ENCODE data around the gene NPTX2. TPM values are rescaled to one million over a fixed set of nuclear protein-coding genes. Genes with fewer than 3 reads are reported as not detected.

NPTX2 gene
- total RNA-seq, 1 experiment from 2014 or later = not detected

DNA sequence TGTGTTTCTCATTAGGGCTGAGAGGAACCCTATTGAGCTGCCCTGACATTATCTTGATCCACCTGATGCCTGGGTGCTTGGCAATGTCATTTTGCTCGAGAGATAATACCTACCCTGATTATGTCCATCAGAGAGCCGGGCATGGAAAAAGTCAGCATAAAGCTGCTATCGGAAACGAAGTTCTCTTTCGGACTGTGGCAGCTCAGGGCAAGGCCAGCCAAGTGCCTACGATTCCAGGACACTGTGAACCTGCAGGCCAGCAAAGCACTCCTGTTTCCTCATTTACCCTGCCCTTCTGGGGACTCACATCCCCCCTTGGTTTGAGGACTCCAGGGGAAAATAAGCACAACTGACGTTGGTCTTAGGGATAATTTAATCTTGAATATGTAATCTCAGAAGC, 25.2 kb upstream of the NPTX2 start:
- TF ChIP-seq, protein P1, sequence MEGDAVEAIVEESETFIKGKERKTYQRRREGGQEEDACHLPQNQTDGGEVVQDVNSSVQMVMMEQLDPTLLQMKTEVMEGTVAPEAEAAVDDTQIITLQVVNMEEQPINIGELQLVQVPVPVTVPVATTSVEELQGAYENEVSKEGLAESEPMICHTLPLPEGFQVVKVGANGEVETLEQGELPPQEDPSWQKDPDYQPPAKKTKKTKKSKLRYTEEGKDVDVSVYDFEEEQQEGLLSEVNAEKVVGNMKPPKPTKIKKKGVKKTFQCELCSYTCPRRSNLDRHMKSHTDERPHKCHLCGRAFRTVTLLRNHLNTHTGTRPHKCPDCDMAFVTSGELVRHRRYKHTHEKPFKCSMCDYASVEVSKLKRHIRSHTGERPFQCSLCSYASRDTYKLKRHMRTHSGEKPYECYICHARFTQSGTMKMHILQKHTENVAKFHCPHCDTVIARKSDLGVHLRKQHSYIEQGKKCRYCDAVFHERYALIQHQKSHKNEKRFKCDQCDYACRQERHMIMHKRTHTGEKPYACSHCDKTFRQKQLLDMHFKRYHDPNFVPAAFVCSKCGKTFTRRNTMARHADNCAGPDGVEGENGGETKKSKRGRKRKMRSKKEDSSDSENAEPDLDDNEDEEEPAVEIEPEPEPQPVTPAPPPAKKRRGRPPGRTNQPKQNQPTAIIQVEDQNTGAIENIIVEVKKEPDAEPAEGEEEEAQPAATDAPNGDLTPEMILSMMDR (conservative IDR thresholded peaks at IDR 0.05) = no peak
- no peak for TF ChIP-seq EZH2 (IDR thresholded peaks at IDR 0.05; ENCODE audit: low read depth)
- ChIA-PET POLR2A (ENCODE audit: unreplicated experiment) (no interaction called here), CTCF (no interaction called here)
- Histone ChIP-seq H4K20me1 (ENCODE audit: insufficient read depth) (no peaks in the 10 kb centered on the region), H2AFZ (no peak overlapping the region), H3K4me1 (replicated peaks; ENCODE audit: insufficient read depth) (no peaks in the 10 kb centered on the region), H3K27ac (no peak overlapping the region), H3K4me2 (no peak overlapping the region), H3K27me3 (ENCODE audit: insufficient read depth, low read depth) (peaks cover 66% of the 10 kb centered on the region), H3K9me3 (ENCODE audit: insufficient read depth, low read depth) (no peaks in the 10 kb centered on the region), H3F3A (ENCODE audit: insufficient read depth, low read depth) (no peaks in the 10 kb centered on the region), H3K9me2 (ENCODE audit: insufficient read depth) (no peaks in the 10 kb centered on the region), H3K36me3 (ENCODE audit: low read depth) (no peaks in the 10 kb centered on the region), H3K79me2 (ENCODE audit: low read depth) (no peaks in the 10 kb centered on the region), H3K4me3 (no peak overlapping the region)
- DNase-seq = no peak
- no TSS peak for BruUV-seq (replicated peaks)
- intact Hi-C loops (cut with micrococcal nuclease; ENCODE audit: unreplicated experiment) = no loop called here

GRCh38 chr7:98594348-98594747, 22.7 kb upstream of the NPTX2 start:
- H3K27ac ChIP-seq = no peak overlapping the region
- H3K9me2 ChIP-seq (ENCODE audit: insufficient read depth) = no peaks in the 10 kb centered on the region
- BruUV-seq (replicated peaks) = no TSS peak
- H2AFZ ChIP-seq = no peak overlapping the region
- TF ChIP-seq EZH2 (IDR thresholded peaks at IDR 0.05; ENCODE audit: low read depth) = no peak
- TF ChIP-seq, protein P1 (conservative IDR thresholded peaks at IDR 0.05) = no peak
- H4K20me1 ChIP-seq (ENCODE audit: insufficient read depth) = no peaks in the 10 kb centered on the region
- H3K79me2 ChIP-seq (ENCODE audit: low read depth) = no peaks in the 10 kb centered on the region
- H3F3A ChIP-seq (ENCODE audit: insufficient read depth, low read depth) = no peaks in the 10 kb centered on the region
- H3K27me3 ChIP-seq (ENCODE audit: insufficient read depth, low read depth) = peaks cover 82% of the 10 kb centered on the region
- H3K9me3 ChIP-seq (ENCODE audit: insufficient read depth, low read depth) = no peaks in the 10 kb centered on the region
- no peak overlapping the region for H3K4me3 ChIP-seq
- no peaks in the 10 kb centered on the region for H3K36me3 ChIP-seq (ENCODE audit: low read depth)
- ChIA-PET POLR2A (ENCODE audit: unreplicated experiment) (no interaction called here), CTCF (no interaction called here)
- no peak overlapping the region for H3K4me2 ChIP-seq
- DNase-seq = no peak
- H3K4me1 ChIP-seq (replicated peaks; ENCODE audit: insufficient read depth) = no peaks in the 10 kb centered on the region
- intact Hi-C loops (cut with micrococcal nuclease; ENCODE audit: unreplicated experiment) = no loop called here

DNA sequence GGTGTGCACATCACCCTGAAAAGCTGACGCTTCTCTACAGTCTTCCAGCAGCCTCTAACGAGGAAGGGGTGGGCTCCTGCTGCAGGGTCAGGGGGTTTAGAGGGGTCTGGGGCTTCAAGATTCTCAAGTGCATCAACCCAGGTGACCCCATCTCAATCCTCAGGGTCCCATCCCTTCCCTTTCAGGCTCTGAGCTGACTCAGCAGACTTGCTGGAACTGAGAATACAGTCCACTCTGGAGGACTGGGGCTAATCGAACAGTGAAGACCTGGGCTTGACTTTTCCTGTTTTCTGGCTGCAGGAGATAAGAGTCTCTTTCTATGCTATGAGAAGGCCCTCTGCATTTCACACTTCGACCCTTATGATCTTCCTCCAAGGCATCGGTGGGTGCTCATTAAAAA, 22.3 kb upstream of the NPTX2 start:
- no peak for TF ChIP-seq EZH2 (IDR thresholded peaks at IDR 0.05; ENCODE audit: low read depth)
- TF ChIP-seq, protein P1 (conservative IDR thresholded peaks at IDR 0.05) = no peak
- CTCF ChIA-PET = no interaction called here
- peaks cover 82% of the 10 kb centered on the region for H3K27me3 ChIP-seq (ENCODE audit: insufficient read depth, low read depth)

More for the DNA sequence above, 22.3 kb upstream of the NPTX2 start:
- no peaks in the 10 kb centered on the region for H3K9me2 ChIP-seq (ENCODE audit: insufficient read depth)
- no peak overlapping the region for H3K4me2 ChIP-seq
- no peak overlapping the region for H3K4me3 ChIP-seq
- DNase-seq = no peak
- H3K27ac ChIP-seq = no peak overlapping the region
- no TSS peak for BruUV-seq (replicated peaks)
- H3K79me2 ChIP-seq (ENCODE audit: low read depth) = no peaks in the 10 kb centered on the region
- H3K9me3 ChIP-seq (ENCODE audit: insufficient read depth, low read depth) = no peaks in the 10 kb centered on the region
- intact Hi-C loops (cut with micrococcal nuclease; ENCODE audit: unreplicated experiment) = no loop called here
- POLR2A ChIA-PET (ENCODE audit: unreplicated experiment) = no interaction called here
- H3K36me3 ChIP-seq (ENCODE audit: low read depth) = no peaks in the 10 kb centered on the region
- no peaks in the 10 kb centered on the region for H3F3A ChIP-seq (ENCODE audit: insufficient read depth, low read depth)
- no peak overlapping the region for H2AFZ ChIP-seq
- H4K20me1 ChIP-seq (ENCODE audit: insufficient read depth) = no peaks in the 10 kb centered on the region
- H3K4me1 ChIP-seq (replicated peaks; ENCODE audit: insufficient read depth) = no peaks in the 10 kb centered on the region
